ENCODE data around the gene SRRM5. TPM values are rescaled to one million over a fixed set of nuclear protein-coding genes. Genes with fewer than 3 reads are reported as not detected.

SRRM5 gene
- total and polyA plus RNA-seq, 2 of the 13 experiments (the other 11 are each of a cell fraction or from before 2014, with no cell fraction given), result 0.11 to 0.16 TPM

DNA sequence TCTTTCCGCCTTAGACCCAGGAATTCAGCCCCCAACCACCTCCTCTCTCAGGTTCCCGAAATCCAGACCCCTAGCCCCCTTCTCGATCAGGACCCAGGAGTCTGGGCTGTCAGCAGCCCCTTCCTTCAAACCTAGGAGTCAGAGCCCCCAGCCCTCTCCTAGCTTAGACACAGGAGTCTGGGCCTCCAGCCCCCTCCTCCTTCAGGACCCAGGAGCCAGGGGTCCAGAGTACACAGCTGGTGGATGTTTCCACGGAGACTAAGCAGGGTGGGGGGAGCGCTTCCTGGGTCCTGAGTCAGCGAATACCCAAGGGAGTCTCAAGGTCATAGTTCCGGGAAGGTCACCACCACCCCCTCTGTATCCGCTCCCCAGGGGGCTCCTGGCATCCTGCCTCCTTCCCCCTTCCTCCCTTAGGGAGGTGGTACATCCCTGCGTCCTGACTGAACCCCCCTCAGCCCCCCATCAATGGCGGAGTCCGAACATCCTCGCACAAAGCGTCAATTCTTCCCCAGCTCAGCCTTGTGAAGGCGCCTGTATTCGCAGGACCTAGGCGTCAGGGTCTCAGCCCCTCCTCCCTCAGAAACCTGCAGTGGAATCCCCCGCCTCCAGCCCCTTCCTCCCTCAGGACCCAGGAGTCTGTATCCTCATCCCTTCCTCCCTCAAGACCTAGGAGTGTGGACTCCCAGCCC is 23.1 kb downstream of the SRRM5 start (continued):
- peak; percentile 14; the same call in 1 of the 3 replicates for TF ChIP-seq MXI1 (IDR thresholded peaks at IDR 0.05; ENCODE audit: borderline replicate concordance, low read depth, low read length)
- no peak for TF ChIP-seq MBD4 (IDR thresholded peaks at IDR 0.05; ENCODE audit: borderline replicate concordance, low read length)
- peak; percentile 38; the same call in 1 of the 2 replicates for TF ChIP-seq DMAP1 (CRISPR knock-in tag; IDR thresholded peaks at IDR 0.05)
- TF ChIP-seq MIXL1 (CRISPR knock-in tag; IDR thresholded peaks at IDR 0.05), result no peak
- TF ChIP-seq NFIC (IDR thresholded peaks at IDR 0.05; ENCODE audit: low read length), result no peak
- TF ChIP-seq ZNF547 (CRISPR knock-in tag; IDR thresholded peaks at IDR 0.05), result peak; percentile 35; the same call in 1 of the 2 replicates
- TF ChIP-seq ESRRA (CRISPR knock-in tag; IDR thresholded peaks at IDR 0.05; ENCODE audit: low read depth), result peak; percentile 95
- peak; percentile 86; the same call in 1 of the 2 replicates for TF ChIP-seq ZNF350 (CRISPR knock-in tag; IDR thresholded peaks at IDR 0.05; ENCODE audit: borderline replicate concordance, low read depth)
- no peak for TF ChIP-seq ATF1 (CRISPR knock-in tag; IDR thresholded peaks at IDR 0.05)
- 0 out of 2 replicates have a peak, but pooled peaks have one; percentile 41 for TF ChIP-seq ZNF891 (CRISPR knock-in tag; IDR thresholded peaks at IDR 0.05)
- peak; percentile 35 for TF ChIP-seq MED8 (CRISPR knock-in tag; IDR thresholded peaks at IDR 0.05; ENCODE audit: insufficient replicate concordance)
- peak; percentile 56; the same call in 1 of the 2 replicates for TF ChIP-seq ZFP90 (CRISPR knock-in tag; IDR thresholded peaks at IDR 0.05; ENCODE audit: borderline replicate concordance)
- TF ChIP-seq KAT8 (CRISPR knock-in tag; IDR thresholded peaks at IDR 0.05), result peak; percentile 50; the same call in 1 of the 2 replicates
- no peak; the same call in 1 of the 2 replicates for TF ChIP-seq ZNF205 (CRISPR knock-in tag; IDR thresholded peaks at IDR 0.05)
- TF ChIP-seq, protein P1, sequence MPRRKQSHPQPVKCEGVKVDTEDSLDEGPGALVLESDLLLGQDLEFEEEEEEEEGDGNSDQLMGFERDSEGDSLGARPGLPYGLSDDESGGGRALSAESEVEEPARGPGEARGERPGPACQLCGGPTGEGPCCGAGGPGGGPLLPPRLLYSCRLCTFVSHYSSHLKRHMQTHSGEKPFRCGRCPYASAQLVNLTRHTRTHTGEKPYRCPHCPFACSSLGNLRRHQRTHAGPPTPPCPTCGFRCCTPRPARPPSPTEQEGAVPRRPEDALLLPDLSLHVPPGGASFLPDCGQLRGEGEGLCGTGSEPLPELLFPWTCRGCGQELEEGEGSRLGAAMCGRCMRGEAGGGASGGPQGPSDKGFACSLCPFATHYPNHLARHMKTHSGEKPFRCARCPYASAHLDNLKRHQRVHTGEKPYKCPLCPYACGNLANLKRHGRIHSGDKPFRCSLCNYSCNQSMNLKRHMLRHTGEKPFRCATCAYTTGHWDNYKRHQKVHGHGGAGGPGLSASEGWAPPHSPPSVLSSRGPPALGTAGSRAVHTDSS (CRISPR knock-in tag; conservative IDR thresholded peaks at IDR 0.05), result no peak
- TF ChIP-seq AGO2 (optimal IDR thresholded peaks at IDR 0.05; ENCODE audit: low read depth, low read length), result no peak
- TF ChIP-seq ZEB1 (IDR thresholded peaks at IDR 0.05; ENCODE audit: insufficient replicate concordance, low read depth), result peak; percentile 34
- no peak for TF ChIP-seq ZNF260 (CRISPR knock-in tag; IDR thresholded peaks at IDR 0.05; ENCODE audit: borderline replicate concordance, low read depth)
- no peak for TF ChIP-seq CHCHD3 (CRISPR knock-in tag; IDR thresholded peaks at IDR 0.05)
- no peak for TF ChIP-seq ZBTB10 (CRISPR knock-in tag; IDR thresholded peaks at IDR 0.05; ENCODE audit: borderline replicate concordance)
- TF ChIP-seq, protein P2, sequence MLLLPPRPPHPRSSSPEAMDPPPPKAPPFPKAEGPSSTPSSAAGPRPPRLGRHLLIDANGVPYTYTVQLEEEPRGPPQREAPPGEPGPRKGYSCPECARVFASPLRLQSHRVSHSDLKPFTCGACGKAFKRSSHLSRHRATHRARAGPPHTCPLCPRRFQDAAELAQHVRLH (CRISPR knock-in tag; IDR thresholded peaks at IDR 0.05; ENCODE audit: borderline replicate concordance, low read depth), result peak; percentile 81; the same call in 1 of the 2 replicates
- TF ChIP-seq RCOR2 (CRISPR knock-in tag; IDR thresholded peaks at IDR 0.05), result no peak
- TF ChIP-seq ZBTB1 (CRISPR knock-in tag; IDR thresholded peaks at IDR 0.05; ENCODE audit: borderline replicate concordance), result no peak
- TF ChIP-seq NFATC3 (CRISPR knock-in tag; IDR thresholded peaks at IDR 0.05), result 0 out of 2 replicates have a peak, but pooled peaks have one; percentile 35
- no peak for TF ChIP-seq ZSCAN21 (CRISPR knock-in tag; IDR thresholded peaks at IDR 0.05; ENCODE audit: borderline replicate concordance)
- 0 out of 2 replicates have a peak, but pooled peaks have one; percentile 14 for TF ChIP-seq ZNF772 (CRISPR knock-in tag; IDR thresholded peaks at IDR 0.05)
- peak; percentile 73; the same call in 1 of the 2 replicates for TF ChIP-seq NCOR1 (IDR thresholded peaks at IDR 0.05; ENCODE audit: borderline replicate concordance, low read length)

All from HepG2 (cell line).